Activated T-helper 1 cell treated with anti-CD3 and anti-CD28 coated beads, Interleukin-12 subunit alpha, Interleukin-12 subunit beta, Interleukin-2, Interleukin-4 antibody, amounts not matched to agents 30 ng/mL and 10 ng/mL and 1 ng/mL, durations not matched to agents 14 hours and 24 hours and 36 hours (primary cell): ENCODE results near the gene ARHGAP32. TPM values are rescaled to one million over a fixed set of nuclear protein-coding genes. Genes with fewer than 3 reads are reported as not detected.

ENCODE experiments used
- total RNA-seq: library from RNA; stranded (reverse); gene quantifications from 2 replicates; pipeline ENCODE4 v1.2.3, GENCODE V29; 2022

The ARHGAP32 gene
- total RNA-seq, 1 donor from 2014 or later: 4.3 TPM

Other genes with a start within 250 kb of the ARHGAP32 start
- gene TP53AIP1, start 249.5 kb downstream of the ARHGAP32 start, total RNA-seq: not detected in 2 replicates
- 8.8 and 9.1 TPM in 2 replicates for gene BARX2, start 183.5 kb upstream of the ARHGAP32 start, total RNA-seq